HEK293T (cell line): ENCODE measurements around the gene RYR3.

Source experiments
- FOXK2 ChIP-seq: fragments of 450-650 bp; IDR thresholded peaks from 2 replicates; pipeline ENCODE4 v1.6.1; 2016; ENCODE audit warnings: mild to moderate bottlenecking
- SP1 ChIP-seq: fragments of 450-650 bp; IDR thresholded peaks from 2 replicates; pipeline ENCODE4 v1.6.1; 2017
- SUZ12 ChIP-seq: fragments of 450-650 bp; IDR thresholded peaks from 2 replicates; pipeline ENCODE4 v1.6.1; 2016; ENCODE audit warnings: mild to moderate bottlenecking

DNA sequence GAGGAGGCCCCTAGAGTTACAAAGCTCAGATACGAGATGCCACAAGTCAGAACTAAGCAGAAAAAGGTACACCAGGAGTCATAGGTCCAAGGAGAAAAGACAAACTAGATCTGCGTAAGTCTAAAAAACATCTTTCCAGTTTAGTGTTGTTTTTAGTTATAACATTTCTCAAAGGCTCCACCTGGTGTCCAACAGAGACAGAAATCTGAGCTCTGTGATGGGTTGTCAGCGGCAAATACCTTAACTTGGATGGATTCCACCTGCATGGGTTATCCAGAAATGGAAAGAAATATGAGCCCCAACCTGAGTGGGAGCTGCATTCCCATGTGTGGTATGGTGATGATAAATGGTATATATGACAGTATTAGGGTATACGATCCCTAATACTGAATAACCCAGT lies 418.9 kb downstream of the RYR3 start:
- no peak for TF ChIP-seq SUZ12
- TF ChIP-seq SP1, result no peak
- TF ChIP-seq FOXK2, result no peak
